NCI-H2227 (cell line): ENCODE data around the gene INPP1.

Experiments
- DNase-seq: peaks from one replicate; lab custom pipeline; 2025; ENCODE audit not compliant: unreplicated experiment; lab: John Stamatoyannopoulos, UW

Gene INPP1

DNA sequence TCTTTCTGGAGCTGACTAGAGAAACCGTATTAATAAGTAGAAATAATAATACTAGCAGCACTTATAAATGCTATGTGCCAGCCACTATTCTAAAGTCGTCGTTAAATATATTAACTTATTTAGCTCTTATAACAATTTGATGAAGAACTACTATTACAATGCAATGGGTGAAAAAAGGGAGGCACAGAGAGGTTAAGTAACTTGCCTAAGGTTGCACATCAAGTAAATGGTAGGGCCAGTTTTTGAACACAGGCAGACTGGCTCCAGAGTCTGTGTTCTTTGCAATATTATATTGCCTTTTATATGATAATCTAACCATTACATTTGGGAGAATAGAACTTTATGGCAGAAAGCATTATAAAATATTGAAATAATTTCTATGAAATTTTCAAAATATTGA is 17.6 kb downstream of the INPP1 start:
- no peak for DNase-seq

DNA sequence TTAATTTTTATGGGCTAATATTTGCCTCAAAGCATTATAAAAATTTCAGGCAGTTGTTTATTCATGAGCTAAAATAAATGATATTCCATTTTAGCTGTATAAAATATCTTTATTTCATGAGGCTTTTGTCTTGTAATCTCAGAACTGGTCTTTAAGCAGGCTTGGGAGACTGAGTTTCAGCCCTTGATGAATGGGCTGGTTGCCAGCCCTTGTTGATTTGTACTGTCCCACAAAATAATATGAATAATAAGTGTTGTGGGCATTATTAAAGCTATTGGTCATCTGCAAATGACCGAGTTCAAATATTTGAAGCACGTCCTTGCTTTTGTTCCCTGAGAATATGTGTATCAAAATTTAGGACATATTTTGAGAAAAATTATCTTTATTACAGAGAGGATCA is 18.2 kb downstream of the INPP1 start:
- DNase-seq = no peak

DNA sequence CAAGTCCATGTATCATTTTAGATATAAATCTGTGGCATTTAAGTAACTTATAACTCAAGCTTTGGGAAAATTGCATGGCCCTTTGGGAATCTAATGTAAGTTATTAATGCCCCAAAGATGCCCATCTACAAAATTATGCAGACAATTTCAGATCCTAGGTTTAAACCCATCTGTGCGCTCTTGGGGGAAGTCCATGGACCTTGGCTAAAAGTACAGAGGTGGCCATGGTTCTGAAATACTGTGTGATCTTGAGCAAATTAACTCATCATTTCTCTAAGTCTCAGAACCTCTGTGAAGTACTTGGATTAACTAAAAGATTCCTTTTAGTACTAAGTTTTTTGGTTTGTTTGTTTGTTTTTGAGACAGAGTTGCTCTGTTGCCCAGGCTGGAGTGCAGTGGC is 19.5 kb downstream of the INPP1 start:
- no peak for DNase-seq

DNA sequence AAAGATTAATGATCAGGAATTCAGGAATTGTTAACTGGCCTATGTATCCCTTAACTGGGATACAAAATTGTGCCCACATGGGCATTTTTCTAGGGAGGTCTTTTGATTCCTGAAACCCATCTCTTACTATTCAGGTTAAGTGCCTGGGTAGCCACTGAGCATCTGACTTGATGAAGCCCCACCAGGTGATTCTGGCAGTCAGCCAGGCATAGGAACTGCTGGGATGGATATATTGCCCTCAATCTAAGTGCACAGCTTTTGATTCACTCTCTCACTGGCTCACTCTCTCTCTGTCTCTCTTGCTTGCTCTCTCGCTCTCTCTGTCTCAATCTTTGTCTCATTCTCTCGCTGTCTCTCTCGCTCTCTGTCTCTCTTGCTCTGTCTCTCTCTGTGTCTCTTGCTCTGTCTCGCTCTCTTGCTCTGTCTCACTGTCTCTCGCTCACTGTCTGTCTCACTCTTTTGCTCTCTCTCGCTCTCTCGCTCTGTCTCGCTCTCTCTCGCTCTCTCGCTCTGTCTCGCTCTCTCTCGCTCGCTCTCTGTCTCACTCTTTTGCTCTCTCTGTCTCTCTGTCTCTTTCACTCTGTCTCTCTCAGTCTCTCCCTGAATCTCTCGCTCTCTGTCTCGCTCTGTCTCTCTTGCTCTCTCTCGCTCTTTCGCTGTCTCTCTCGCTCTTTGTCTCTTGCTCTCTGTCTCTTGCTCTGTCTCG is 22.3 kb downstream of the INPP1 start:
- DNase-seq = peak; percentile 60

DNA sequence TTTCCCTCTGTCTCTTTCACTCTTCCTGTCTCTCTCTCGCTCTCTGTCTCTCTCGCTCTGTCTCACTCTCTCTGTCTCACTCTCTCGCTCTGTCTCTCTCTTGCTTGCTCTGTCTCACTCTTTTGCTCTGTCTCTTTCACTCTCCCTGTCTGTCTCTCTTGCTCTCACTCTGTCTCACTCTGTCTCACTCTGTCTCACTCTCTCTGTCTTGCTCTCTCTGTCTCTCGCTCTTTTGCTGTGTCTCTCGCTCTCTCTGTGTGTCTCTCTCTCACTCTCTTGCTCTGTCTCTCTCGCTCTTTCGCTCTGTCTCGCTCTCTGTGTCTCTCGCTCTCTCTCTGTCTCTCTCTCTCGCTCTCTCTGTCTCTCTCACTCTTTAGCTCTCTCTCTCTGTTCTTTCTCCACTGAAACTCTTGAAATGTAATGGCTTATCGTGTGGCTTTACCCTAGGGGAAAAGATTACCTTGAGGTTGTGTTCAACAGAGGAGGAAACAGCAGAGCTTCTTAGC is 22.9 kb downstream of the INPP1 start:
- DNase-seq = no peak

DNA sequence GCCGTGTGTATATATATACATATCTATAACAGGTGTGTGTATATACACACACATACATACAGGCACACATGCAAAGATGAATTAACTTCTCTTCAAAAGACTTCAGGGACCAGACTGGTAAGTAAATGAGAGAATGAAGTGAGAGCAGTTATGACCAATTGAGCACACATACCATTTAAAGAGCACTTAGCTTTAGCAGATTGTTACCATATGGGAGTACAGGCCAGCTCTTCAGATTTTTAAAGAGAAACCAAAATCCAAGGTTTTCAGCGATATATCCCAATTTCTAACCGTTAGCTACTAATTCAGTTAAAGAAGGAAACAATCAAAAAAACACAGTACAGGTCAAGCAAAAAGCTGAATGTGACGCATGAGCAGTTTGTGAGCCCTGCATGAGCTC is 23.7 kb downstream of the INPP1 start:
- DNase-seq = no peak

DNA sequence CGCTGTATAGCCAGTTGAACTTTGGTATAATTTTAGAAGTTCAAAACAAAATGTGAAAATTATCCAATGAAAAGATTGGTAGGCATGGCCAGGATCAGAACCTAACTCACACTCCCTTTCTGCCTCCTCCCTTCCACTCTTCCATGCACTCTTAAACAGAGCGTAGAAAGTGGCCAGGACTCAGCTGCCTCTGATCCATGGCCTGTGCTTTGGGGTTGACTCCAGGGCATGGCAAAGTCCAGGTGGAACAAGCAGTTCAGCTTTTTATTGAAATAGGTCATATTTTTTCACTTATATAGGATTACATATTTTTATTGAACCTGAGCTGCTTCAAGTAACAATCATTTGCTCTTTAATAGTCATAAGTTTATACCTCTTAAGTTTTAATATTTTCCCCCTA is 26.2 kb downstream of the INPP1 start:
- DNase-seq = no peak

DNA sequence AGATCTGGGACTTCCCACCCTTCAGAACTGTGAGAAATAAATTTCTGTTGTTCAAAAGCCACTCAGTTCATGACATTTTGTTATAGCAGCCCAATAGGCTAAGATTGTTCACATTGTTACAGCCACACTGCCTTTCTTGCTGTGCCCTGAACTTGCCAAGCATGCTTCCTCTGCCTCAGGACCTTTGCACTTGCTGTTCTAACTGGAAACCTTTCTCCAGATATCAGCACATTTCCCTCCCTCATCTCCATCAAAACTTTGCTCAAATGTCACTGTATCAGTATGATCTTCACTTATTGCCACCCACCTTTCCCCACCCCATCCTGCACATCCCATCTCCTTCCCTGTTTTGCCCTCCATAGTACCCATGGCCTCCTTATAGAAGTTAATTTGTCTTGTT is 32.7 kb downstream of the INPP1 start:
- no peak for DNase-seq

DNA sequence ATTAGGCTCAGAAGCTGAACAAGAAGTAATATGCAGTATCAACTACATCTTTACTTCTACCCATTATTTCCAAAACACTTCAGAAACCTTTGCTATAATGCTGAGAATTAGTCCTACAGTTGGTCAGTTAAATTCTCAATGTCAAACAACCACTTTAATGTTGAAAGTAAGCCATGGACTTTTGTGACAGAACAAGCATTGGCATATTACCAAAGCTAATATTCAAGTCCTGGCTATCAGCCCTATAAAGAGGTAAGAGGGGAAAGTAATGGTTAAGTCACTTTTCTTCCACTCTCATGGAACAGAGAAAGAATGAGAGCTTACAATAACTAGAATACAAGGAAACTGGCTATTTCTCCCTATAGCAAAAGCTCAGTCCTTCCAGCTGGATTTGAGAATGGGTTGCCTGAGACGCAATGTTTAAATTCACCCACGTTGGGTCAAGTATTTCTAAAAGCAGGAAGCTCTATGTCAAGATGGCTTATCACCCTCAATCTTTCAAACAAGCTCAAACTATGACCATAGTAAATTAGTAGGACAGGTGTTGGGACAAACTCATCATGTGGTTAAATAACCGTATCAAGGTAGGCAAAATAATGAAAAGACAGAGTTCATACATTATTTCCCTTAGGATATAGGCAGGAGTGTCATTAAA is 33.3 kb downstream of the INPP1 start:
- no peak for DNase-seq

DNA sequence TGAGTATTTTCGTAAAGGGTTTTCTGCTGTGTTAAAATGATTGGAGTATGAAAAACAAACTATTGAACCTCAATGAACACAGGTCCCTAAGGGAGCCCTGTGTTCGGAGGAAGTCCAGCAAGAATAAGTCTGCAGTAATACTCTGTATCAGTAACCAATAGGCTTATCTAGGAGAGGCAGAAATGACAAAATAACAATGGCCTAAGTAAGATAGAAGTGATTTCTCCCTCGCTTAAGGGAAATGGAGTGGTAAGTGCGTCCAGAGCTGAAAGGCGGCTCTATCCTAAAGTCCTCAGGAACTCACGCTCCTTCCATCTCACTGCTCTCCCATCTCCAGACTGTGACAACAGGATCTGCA is 35.5 kb downstream of the INPP1 start:
- no peak for DNase-seq

DNA sequence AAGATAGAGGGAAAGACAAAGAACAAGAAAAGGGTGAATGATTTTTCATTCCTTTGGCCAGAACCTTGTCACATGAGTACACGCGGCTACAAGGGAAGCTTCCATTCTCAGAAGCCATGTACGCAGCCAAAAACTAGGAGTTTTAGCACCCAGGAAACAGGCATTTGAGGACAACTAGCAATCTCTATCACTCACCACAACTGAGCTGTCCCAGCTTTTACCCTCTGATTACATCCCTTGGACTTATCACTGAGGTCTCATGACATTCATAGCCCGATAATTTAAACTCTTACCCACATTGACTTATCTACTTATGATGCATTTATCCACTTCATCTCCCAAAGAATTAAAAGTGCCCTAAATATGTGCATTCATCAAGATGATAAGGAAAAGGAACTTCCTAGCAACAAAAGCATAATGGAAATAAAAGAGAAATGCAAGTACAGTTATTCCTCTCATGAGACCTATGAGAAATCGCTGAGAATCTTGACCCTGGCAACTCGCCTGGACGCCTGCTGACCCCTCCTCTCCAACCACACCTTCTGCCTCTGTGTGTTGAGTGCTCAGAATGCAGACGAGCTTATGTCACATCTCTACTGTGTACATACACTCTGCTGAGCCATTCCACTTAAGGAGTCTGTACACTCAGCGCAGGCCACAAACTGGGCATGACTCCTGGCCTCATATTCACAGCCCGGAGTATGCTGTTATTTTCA is 36.0 kb downstream of the INPP1 start:
- peak; percentile 37 for DNase-seq

DNA sequence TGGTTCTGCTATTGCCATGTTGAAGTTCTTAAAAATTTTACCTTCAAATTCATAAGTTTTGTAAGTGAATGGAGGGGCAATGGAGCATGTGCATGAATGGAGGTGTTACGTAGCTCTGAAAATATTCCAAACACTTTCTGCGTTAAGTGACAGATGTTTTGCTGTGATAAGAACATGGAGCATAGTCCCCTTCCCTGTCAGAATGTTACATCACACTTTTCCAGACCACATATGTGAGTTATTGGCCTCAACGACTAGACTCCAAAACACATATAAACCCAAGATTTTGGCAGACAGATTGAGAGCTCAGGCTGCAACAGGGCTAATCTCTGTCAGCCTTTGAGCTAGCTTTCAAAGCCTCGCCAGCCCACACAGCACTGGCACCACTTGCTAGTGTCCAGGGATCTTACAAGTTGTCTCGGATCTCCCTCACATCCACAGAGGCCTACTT is 37.6 kb downstream of the INPP1 start:
- no peak for DNase-seq

DNA sequence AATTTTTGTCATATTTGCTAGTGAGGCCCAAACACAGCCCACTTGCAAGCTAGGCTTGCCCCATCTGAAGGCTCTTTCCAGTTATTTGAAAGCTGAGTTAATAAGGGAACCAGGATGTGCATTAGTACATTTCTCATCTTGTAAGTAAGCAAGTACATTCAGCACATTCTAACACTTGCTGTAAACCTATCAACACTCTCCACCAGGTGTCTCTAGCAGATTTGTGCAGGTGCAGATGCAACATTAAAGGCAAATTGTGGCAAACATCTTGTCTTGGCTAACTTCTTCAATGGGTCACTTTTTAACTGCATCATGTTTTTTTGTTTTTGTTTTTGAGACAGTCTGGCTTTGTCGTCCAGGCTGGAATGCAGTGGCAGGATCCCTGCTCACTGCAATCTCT is 39.5 kb downstream of the INPP1 start:
- DNase-seq = peak; percentile 61

DNA sequence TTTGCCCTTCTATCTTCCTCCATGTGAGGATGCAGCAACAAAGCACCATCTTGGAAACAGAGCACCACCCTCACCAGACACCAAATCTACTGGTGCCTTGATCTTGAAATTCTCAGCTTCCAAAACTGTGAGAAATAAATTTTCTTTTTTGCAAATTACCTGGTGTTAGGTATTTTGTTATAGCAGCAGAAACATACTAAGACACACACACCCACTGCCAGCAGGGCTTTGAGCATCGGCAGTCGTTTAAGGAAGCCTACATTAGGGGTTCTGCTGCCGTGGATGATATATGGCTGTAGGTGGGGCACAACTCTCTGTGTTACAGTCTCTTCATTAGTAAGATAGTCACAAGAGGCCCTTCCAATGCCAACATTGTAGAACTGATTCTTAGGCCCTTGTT is 44.0 kb downstream of the INPP1 start:
- DNase-seq = no peak

DNA sequence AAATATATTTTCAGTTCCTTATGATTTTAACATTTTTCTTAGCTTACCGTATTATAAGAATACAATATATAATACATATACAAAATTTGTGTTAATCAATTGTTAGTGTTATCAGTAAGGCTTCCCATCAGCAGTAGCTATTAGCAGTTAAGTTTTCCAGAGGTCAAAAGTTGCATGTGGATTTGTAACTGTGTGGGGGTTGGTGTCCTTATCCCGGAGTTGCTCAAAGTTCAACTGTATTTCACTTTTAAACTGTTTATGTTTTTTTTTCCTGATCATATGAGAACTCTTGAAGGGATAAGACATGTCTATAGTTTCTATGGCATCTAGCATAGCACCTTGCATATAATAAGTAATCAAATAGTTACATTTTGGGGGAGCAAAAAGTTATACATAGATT is 52.9 kb downstream of the INPP1 start:
- no peak for DNase-seq

DNA sequence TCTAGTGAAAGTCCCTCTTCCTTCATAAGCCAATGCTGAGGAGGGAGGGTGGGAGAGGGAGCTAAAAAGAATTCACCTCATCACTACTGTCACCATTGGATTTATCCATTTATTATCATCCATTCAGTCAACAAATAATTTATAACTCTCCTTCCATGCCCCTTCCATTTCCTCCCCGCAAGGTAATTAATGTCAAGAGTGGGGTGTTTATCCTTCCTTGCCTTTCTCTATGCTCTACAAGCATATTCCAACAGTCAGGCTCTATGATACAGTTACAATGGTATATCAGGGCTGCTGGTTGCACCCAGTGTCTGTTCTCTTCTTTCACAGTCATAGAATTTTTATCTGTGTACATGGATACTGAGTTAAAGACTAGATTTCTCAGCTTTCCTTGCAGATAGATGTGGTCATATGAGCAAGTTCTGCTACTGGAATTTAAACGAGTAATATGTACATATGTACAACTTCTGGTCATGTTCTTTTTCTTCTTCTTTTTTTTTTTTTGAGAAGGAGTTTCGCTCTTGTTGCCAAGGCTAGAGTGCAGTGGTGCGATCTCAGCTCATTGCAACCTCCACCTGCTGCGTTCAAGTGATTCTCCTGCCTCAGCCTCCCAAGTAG is 59.7 kb downstream of the INPP1 start:
- no peak for DNase-seq

DNA sequence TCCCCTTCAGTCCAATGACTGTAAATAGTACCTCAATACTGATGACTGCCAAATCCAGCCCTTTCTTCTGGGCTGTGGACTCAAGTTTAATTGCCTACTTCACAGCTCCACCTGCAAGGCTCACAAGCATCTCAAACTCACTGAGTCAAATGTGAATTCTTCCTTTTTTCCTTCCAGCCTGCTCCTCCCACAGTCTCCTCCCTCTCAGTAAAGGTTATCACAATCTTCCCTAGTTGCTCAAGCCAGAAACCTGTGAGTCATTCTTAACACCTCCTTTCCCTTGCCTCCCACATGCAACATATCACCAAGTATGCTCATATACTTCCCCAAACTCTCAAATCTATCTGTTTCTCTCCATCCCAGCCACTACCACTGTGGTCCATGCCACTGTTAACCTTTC is 61.1 kb downstream of the INPP1 start:
- DNase-seq = no peak

DNA sequence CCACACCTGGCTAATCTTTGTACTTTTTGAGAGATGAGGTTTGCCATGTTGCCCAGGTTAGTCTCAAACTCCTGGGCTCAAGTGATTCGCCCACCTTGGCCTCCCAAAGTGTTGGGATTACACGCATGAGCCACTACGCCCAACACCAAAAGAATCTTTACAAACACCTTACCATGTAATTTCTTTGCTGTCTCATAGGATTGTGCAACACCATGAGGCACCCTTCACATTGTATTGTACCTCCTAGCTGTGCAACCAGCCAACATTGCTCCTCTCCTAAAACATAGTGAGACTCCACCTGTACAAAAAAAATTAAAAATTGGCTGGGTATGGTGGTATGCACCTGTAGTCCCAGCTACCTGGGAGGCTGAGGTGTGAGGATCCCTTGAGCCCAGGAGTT is 61.7 kb downstream of the INPP1 start:
- no peak for DNase-seq

DNA sequence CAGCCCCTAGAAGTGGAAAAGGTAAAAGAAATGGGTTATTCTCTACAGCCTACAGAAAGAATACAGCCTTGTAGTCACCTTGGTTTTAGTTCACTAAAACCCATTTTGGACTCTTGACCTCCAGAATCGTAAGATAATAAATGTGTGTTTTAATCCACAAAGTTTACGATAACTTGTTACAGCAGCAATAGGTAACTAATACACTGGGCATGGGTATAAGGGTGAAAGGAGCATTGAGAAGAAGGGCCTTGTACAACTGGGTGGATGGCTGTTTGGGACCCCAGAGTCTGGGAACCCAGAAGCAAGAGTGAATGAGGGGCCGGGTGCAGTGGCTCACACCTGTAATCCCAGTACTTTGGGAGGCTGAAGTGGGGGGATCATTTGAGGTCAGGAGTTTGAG is 62.6 kb downstream of the INPP1 start:
- DNase-seq = no peak

DNA sequence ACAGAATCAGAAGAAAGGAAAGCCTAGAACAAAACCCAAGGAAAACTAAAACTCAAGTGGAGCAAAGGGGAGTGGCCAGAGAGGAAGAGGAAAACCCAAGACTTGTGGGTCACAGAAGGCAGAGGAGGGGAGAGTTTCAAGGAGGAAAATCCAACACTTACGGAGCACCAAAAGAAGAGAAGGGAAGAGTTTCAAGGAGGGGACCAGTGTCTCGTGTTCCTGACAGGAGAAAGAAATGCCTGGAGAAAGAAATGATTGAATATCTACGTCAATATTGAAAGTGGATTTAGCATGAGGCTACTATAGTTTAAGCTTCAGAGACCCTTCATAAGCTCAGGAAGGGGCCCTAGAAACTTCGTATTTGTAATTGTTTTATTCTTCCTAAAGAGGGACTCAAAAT is 63.4 kb downstream of the INPP1 start:
- no peak for DNase-seq

DNA sequence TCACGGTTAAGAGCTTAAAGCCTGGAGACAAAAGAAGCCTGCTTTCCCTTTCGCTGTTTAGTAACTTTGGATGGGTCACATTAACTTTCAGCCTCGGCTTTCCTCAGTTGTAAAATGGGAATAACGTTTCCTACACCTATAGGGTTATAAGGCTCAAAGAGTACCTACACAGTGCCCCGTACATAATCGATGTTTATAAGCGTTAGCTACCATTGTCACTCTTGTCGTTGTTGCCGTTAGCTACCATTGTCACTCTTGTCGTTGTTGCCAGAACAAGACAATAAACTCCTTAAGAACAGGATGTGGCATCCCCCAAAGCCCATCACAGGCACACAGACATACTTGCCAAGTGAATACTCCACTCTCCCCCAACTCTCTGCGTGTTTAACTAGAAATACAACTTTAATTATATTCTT is 63.9 kb downstream of the INPP1 start:
- peak; percentile 50 for DNase-seq
